ENCODE measurements around the gene ST7.

Gene ST7

GRCh38 chr7:117053432-117053831 is 100.1 kb downstream of the ST7 start:
- Mint-ChIP-seq H3K4me3 (no peak overlapping the region), H3K9me3 (no peaks in the 10 kb centered on the region), H3K36me3 (ENCODE audit: low read depth) (no peaks in the 10 kb centered on the region), H3K27me3 (no peaks in the 10 kb centered on the region), H3K27ac (no peak overlapping the region), H3K4me1 (ENCODE audit: low read depth) (peaks cover 21% of the 10 kb centered on the region)
- no peak for DNase-seq

- H3K27ac Mint-ChIP-seq = no peak overlapping the region
- H3K36me3 Mint-ChIP-seq (ENCODE audit: low read depth) = no peaks in the 10 kb centered on the region
- no peak for DNase-seq
- H3K9me3 Mint-ChIP-seq = no peaks in the 10 kb centered on the region
- no peaks in the 10 kb centered on the region for H3K27me3 Mint-ChIP-seq
- no peak overlapping the region for H3K4me3 Mint-ChIP-seq
- no peaks in the 10 kb centered on the region for H3K4me1 Mint-ChIP-seq (ENCODE audit: low read depth)
Measured at GRCh38 chr7:117061751-117062150, 108.5 kb downstream of the ST7 start.

DNA sequence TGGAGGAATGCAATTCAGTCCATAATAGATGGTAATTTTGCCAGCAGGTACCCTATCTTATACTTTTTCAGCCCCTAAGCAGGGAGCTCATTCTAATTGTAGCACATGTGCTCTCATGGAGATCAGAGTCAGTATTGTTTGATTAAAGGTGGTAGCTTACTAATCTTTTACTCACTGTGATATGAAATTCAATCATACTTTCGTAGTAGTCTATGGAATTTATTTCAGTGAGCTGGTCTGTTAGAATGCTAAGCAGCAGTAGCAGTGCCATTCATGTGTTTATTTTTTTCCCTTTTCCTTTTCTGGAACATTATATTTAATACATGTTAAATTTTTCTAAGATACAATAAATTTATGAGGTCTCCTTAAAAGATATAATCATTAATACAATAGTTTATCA is 109.0 kb downstream of the ST7 start:
- H3K36me3 Mint-ChIP-seq (ENCODE audit: low read depth) = no peaks in the 10 kb centered on the region
- no peak for DNase-seq
- H3K27me3 Mint-ChIP-seq = no peaks in the 10 kb centered on the region
- no peak overlapping the region for H3K27ac Mint-ChIP-seq
- peaks cover 4% of the 10 kb centered on the region for H3K4me1 Mint-ChIP-seq (ENCODE audit: low read depth)
- no peaks in the 10 kb centered on the region for H3K9me3 Mint-ChIP-seq
- no peak overlapping the region for H3K4me3 Mint-ChIP-seq

DNA sequence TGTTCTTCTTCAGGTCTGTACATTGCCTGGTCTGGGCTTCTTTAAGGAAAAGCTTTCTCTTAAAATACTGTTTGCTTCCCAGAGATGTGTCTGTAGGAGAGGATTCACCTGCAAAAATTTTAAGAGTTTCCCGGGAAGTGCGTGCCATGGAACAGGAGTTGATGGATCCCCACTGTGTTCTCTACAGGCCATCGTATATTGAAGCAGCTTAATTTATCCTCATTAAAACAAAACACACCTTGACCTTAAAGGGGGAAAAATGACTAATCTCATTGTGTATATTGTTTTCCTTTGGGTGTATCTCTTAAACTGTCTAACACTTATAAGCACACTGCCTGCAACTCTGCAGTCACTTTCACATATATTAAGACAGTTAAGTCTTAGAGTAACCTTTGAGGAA is 111.4 kb downstream of the ST7 start:
- H3K9me3 Mint-ChIP-seq = no peaks in the 10 kb centered on the region
- no peak for DNase-seq
- H3K4me3 Mint-ChIP-seq = no peak overlapping the region
- H3K27me3 Mint-ChIP-seq = no peaks in the 10 kb centered on the region
- no peak overlapping the region for H3K27ac Mint-ChIP-seq
- peaks cover 21% of the 10 kb centered on the region for H3K4me1 Mint-ChIP-seq (ENCODE audit: low read depth)
- no peaks in the 10 kb centered on the region for H3K36me3 Mint-ChIP-seq (ENCODE audit: low read depth)

DNA sequence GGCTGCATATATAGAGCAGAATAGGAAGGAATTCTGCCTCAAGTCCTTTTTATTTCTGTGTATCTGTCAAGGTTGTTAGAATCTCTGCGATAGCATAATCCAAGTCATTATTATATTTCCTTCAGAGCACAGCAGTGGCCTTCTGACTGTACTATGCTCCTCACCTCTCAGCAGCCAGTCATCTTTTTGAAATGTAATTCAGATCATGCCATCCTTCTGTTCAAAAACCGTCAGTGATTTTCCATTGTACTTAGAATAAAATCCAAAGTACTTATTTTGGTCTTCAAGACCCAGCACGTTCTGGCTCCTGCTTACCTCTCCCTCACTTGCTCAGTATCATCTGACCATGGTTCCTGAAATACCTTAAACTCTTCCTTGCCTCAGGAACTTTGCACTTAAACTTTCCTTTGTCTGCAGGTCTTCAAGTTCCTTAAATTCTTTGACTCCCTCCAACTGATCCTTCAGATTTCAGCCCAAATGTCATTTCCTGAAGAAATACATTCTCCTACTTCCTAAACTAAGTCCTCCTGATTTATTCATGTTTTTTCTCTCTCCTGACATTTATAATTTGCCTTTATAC is 112.4 kb downstream of the ST7 start:
- H3K27ac Mint-ChIP-seq = no peak overlapping the region
- DNase-seq = no peak

DNA sequence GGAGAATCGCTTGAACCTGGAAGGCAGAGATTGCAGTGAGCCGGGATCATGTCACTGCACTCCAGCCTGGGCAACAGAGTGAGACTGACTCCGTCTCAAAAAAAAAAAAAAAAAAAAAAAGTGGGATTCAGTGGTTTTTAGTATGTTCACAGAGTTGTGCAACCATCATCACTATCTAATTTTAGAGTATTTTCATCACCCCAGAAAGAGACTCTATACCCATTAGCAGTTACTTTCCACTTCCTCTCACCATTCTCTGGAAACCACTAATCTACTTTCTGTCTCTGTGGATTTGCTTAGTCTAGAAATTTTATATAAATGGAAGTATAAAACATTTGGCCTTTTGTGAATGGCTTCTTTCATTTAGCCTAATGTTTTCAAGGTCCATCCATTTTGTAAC is 113.4 kb downstream of the ST7 start:
- Mint-ChIP-seq H3K36me3 (ENCODE audit: low read depth) (no peaks in the 10 kb centered on the region), H3K27ac (no peak overlapping the region), H3K9me3 (no peaks in the 10 kb centered on the region), H3K27me3 (no peaks in the 10 kb centered on the region), H3K4me1 (ENCODE audit: low read depth) (peaks cover 21% of the 10 kb centered on the region), H3K4me3 (no peak overlapping the region)
- DNase-seq = no peak

More for the DNA sequence above, 112.4 kb downstream of the ST7 start:
- H3K27me3 Mint-ChIP-seq = no peaks in the 10 kb centered on the region
- H3K36me3 Mint-ChIP-seq (ENCODE audit: low read depth) = no peaks in the 10 kb centered on the region
- H3K4me1 Mint-ChIP-seq (ENCODE audit: low read depth) = peaks cover 21% of the 10 kb centered on the region
- H3K4me3 Mint-ChIP-seq = no peak overlapping the region
- no peaks in the 10 kb centered on the region for H3K9me3 Mint-ChIP-seq

GRCh38 chr7:117067340-117067739 is 114.0 kb downstream of the ST7 start:
- Mint-ChIP-seq H3K27me3 (no peaks in the 10 kb centered on the region), H3K4me3 (no peak overlapping the region), H3K4me1 (ENCODE audit: low read depth) (peaks cover 22% of the 10 kb centered on the region), H3K36me3 (ENCODE audit: low read depth) (no peaks in the 10 kb centered on the region), H3K9me3 (no peaks in the 10 kb centered on the region), H3K27ac (no peak overlapping the region)
- DNase-seq = no peak

DNA sequence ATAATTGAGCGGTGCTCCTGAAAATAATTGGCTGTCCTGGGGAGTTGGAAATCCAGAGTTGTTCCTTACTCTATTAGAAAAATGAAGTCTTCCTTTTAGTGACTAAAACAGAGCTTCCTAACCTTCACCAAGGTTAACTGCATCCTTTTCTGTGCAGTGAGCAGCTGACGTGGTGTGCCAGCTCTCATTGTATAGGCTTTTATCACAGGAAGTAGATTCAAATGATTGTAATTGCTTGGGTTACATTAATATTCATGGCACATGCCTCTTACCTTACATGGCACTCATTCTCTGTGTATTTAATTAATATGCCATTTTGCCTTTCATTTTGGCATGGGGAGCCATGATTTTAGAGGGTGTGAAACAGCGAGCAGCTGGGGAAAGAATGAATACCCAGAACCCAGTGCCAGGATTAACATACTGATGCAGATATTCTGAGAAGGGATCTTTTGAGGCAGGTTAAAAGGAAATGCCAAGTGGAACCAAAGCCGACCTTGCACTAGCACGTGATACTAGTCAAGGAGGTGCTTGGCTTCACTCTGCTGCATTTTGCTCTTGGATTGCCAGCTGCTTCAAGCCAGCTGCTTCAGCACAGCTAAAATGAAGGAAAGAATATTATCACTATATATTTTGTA is 115.3 kb downstream of the ST7 start:
- H3K9me3 Mint-ChIP-seq = no peaks in the 10 kb centered on the region
- no peaks in the 10 kb centered on the region for H3K36me3 Mint-ChIP-seq (ENCODE audit: low read depth)
- H3K4me3 Mint-ChIP-seq = no peak overlapping the region
- no peak for DNase-seq
- no peak overlapping the region for H3K27ac Mint-ChIP-seq
- peaks cover 27% of the 10 kb centered on the region for H3K4me1 Mint-ChIP-seq (ENCODE audit: low read depth)
- H3K27me3 Mint-ChIP-seq = no peaks in the 10 kb centered on the region

GRCh38 chr7:117069379-117069778 is 116.1 kb downstream of the ST7 start:
- Mint-ChIP-seq H3K4me1 (ENCODE audit: low read depth) (peaks cover 27% of the 10 kb centered on the region), H3K4me3 (no peak overlapping the region), H3K36me3 (ENCODE audit: low read depth) (no peaks in the 10 kb centered on the region), H3K9me3 (no peaks in the 10 kb centered on the region), H3K27ac (no peak overlapping the region), H3K27me3 (no peaks in the 10 kb centered on the region)
- no peak for DNase-seq

- Mint-ChIP-seq H3K4me1 (ENCODE audit: low read depth) (peaks cover 27% of the 10 kb centered on the region), H3K27ac (no peak overlapping the region), H3K27me3 (no peaks in the 10 kb centered on the region), H3K9me3 (peaks cover 5% of the 10 kb centered on the region), H3K4me3 (no peak overlapping the region), H3K36me3 (ENCODE audit: low read depth) (no peaks in the 10 kb centered on the region)
- DNase-seq = no peak
Measured at GRCh38 chr7:117071551-117071950, 118.2 kb downstream of the ST7 start.

GRCh38 chr7:117072620-117073118 is 119.4 kb downstream of the ST7 start:
- peaks cover 20% of the 10 kb centered on the region for H3K4me1 Mint-ChIP-seq (ENCODE audit: low read depth)
- no peaks in the 10 kb centered on the region for H3K36me3 Mint-ChIP-seq (ENCODE audit: low read depth)
- H3K9me3 Mint-ChIP-seq = peaks cover 7% of the 10 kb centered on the region
- H3K27ac Mint-ChIP-seq = no peak overlapping the region
- H3K4me3 Mint-ChIP-seq = no peak overlapping the region
- H3K27me3 Mint-ChIP-seq = no peaks in the 10 kb centered on the region
- DNase-seq = no peak

DNA sequence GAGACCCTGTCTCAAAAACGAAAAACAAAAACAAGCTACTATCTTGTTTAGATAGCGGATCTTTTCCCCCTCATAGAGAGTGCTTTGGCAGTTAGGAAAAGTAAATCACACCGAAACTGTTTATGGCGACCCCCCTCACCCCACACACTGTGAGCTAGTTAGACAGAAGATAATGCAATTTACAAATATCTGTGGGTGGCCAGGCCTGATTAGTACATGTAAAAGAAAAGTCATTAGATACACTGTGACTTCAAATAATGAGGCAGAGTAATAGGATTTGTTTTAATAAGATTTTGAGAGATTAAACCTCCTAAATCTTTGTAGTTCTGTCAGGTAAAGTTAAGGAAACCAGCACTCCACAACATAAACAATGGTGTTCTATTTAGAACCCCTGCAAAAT is 121.1 kb downstream of the ST7 start:
- Mint-ChIP-seq H3K27me3 (no peaks in the 10 kb centered on the region), H3K27ac (no peak overlapping the region), H3K9me3 (peaks cover 7% of the 10 kb centered on the region), H3K4me3 (no peak overlapping the region), H3K4me1 (ENCODE audit: low read depth) (peaks cover 6% of the 10 kb centered on the region), H3K36me3 (ENCODE audit: low read depth) (no peaks in the 10 kb centered on the region)
- no peak for DNase-seq

DNA sequence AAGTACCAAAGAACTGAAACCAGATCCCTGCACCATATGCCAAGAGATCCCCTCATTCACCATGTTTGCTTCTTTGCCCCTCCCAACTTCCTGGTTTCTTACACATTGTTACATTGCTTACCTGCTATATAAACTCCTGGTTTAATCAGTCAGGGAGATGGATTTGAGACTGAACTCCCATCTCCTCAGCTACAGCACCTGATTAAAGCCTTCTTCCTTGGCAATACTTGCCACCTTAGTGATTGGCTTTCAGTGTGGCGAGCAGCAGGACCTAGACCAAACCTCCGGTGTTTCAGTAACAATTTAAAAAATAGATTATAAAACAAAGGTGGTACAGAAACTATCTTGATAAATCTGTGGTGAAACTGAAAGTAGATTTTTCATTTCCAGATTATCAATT is 122.6 kb downstream of the ST7 start:
- Mint-ChIP-seq H3K4me1 (ENCODE audit: low read depth) (peaks cover 6% of the 10 kb centered on the region), H3K4me3 (no peak overlapping the region), H3K9me3 (peaks cover 7% of the 10 kb centered on the region), H3K27ac (no peak overlapping the region), H3K36me3 (ENCODE audit: low read depth) (no peaks in the 10 kb centered on the region), H3K27me3 (no peaks in the 10 kb centered on the region)
- no peak for DNase-seq

DNA sequence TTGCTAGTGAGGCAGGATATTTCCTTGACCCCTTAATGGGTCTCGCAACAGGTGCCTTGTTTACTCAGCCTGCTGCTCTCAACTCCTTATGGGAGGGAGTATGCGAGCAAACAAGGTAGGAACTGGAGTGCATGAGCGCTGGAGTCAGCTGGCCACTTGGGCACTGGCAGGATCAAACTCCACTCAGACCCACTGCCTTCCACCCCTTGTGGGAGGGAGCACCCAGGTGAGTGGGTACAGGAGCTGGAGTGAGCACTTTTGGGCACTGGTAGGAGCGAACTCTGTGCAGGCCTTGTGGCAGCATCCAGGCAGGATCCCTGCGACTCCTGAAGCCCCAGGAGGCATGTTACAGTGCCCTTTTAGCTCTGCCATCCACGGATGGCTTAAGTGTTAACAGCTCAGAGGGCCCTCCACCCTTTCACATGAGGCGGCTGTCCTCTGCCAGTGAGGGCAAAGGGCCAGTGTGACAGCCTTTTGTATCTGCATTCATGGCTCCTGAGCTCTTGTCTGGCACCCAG is 123.2 kb downstream of the ST7 start:
- no peak for DNase-seq
- Mint-ChIP-seq H3K4me1 (ENCODE audit: low read depth) (peaks cover 6% of the 10 kb centered on the region), H3K27ac (no peak overlapping the region), H3K27me3 (no peaks in the 10 kb centered on the region), H3K4me3 (no peak overlapping the region), H3K36me3 (ENCODE audit: low read depth) (no peaks in the 10 kb centered on the region), H3K9me3 (peaks cover 7% of the 10 kb centered on the region)

DNA sequence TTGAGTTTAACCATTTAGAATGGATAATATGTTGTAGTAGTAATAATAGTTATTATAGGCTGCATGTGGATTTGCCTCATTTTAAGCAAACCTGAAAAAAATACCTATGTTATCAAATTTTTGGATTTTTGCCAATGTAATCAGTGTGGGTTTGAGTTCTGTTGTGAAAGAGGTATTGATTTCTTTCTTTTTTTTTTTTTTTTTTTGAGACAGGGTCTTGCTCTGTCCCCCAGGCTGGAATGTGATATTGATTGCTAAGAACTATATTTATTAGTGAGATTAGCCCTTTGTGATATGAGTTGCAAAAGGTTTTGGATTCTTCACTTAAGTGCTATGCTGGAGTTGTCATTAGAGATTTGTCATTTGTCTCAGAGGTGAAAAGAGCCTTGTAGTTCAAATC is 124.4 kb downstream of the ST7 start:
- no peak for DNase-seq
- H3K9me3 Mint-ChIP-seq = peaks cover 7% of the 10 kb centered on the region
- H3K27ac Mint-ChIP-seq = no peak overlapping the region
- H3K27me3 Mint-ChIP-seq = no peaks in the 10 kb centered on the region
- H3K4me1 Mint-ChIP-seq (ENCODE audit: low read depth) = peaks cover 2% of the 10 kb centered on the region
- H3K36me3 Mint-ChIP-seq (ENCODE audit: low read depth) = no peaks in the 10 kb centered on the region
- H3K4me3 Mint-ChIP-seq = no peak overlapping the region

All from activated T-cell treated with anti-CD3 and anti-CD28 coated beads, Interleukin-2, amount 50 U/mL, for 24 hours (primary cell).